Loucy (cell line): ENCODE measurements around the gene SHB.

Experiments
- CTCF ChIP-seq: fragments of 200-600 bp; sonication (generic); conservative IDR thresholded peaks from 2 replicates; pipeline ENCODE4 v1.5.1; 2014; ENCODE audit warnings: mild to moderate bottlenecking, antibody characterized with exemption, low read length
- EZH2phosphoT487 ChIP-seq: fragments of 200-600 bp; IDR thresholded peaks from 2 replicates; pipeline ENCODE4 v1.6.1; 2018; ENCODE audit warnings: antibody characterized with exemption, mild to moderate bottlenecking, moderate library complexity, borderline replicate concordance

DNA sequence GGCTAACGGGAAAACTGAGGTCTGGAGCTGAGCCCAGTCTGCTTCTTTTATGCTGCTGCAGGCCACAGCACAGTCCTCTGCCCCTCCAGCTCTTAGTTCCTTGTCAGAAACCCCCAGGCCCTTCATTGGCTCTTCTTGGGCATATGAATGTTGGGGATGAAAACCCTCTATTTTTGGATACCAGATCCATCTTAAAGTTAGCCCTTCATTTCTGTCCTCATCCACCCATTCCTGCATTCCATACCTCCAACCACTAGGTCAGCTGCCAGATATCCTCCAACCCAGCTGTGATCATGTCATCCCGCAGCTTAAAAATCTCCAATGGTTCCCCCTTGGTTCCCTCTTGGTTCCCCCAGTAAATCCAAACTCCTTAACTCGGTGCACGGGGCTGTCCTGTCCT lies 163.3 kb downstream of the SHB start:
- TF ChIP-seq CTCF (no peak), EZH2phosphoT487 (no peak)
